RWPE2 (cell line): ENCODE measurements around the gene SULT2B1.
A peak's percentile ranks its signal among the peaks of the same experiment; 100 is the strongest.

Experiments used
- ATAC-seq: fragments of 200-7000 bp; cut with Tn5 transposase; 3 replicates; pipeline ENCODE4 v1.9.1; 2021; ENCODE audit warnings: low read depth
- DNase-seq: peaks from one replicate; pipeline ENCODE4 v3.0.0-alpha.2; 2020; ENCODE audit warnings: low spot score
- H3K27ac ChIP-seq: fragments of 450-650 bp; 2 replicates; pipeline ENCODE4 v1.5.1; 2017; ENCODE audit warnings: mild to moderate bottlenecking; ENCODE audit not compliant: poor library complexity, severe bottlenecking
- H3K27me3 ChIP-seq: fragments of 250-450 bp; sonication (Bioruptor Pico); 2 replicates; pipeline ENCODE4 v1.5.1; 2021; ENCODE audit warnings: mild to moderate bottlenecking, moderate library complexity; ENCODE audit not compliant: insufficient read depth, poor library complexity, severe bottlenecking
- H3K36me3 ChIP-seq: fragments of 250-450 bp; sonication (Bioruptor Pico); 2 replicates; pipeline ENCODE4 v1.5.1; 2020; ENCODE audit warnings: low read depth, mild to moderate bottlenecking, moderate library complexity
- H3K4me1 ChIP-seq: fragments of 250-450 bp; sonication (Bioruptor Pico); 2 replicates; pipeline ENCODE4 v1.5.1; 2021; ENCODE audit warnings: mild to moderate bottlenecking, moderate library complexity; ENCODE audit not compliant: insufficient read depth, poor library complexity, severe bottlenecking
- H3K4me3 ChIP-seq: fragments of 250-450 bp; sonication (Bioruptor Pico); 2 replicates; pipeline ENCODE4 v1.5.1; 2021; ENCODE audit warnings: mild to moderate bottlenecking, moderate library complexity; ENCODE audit not compliant: severe bottlenecking
- H3K9me3 ChIP-seq: fragments of 250-450 bp; sonication (Bioruptor Pico); 2 replicates; pipeline ENCODE4 v1.5.1; 2021; ENCODE audit warnings: mild to moderate bottlenecking, moderate library complexity; ENCODE audit not compliant: severe bottlenecking
- TF ChIP-seq, protein P1 (sequence below): fragments of 450-650 bp; IDR thresholded peaks from one replicate; pipeline ENCODE4 v1.5.1; 2017; ENCODE audit warnings: mild to moderate bottlenecking, moderate library complexity; ENCODE audit not compliant: poor library complexity, severe bottlenecking

The SULT2B1 gene

GRCh38 chr19:48588670-48589401 is 36.9 kb downstream of the SULT2B1 start:
- H3K9me3 ChIP-seq: no peaks in the 10 kb centered on the region
- no peaks in the 10 kb centered on the region for H3K36me3 ChIP-seq
- H3K4me3 ChIP-seq: no peak overlapping the region
- TF ChIP-seq, protein P1, sequence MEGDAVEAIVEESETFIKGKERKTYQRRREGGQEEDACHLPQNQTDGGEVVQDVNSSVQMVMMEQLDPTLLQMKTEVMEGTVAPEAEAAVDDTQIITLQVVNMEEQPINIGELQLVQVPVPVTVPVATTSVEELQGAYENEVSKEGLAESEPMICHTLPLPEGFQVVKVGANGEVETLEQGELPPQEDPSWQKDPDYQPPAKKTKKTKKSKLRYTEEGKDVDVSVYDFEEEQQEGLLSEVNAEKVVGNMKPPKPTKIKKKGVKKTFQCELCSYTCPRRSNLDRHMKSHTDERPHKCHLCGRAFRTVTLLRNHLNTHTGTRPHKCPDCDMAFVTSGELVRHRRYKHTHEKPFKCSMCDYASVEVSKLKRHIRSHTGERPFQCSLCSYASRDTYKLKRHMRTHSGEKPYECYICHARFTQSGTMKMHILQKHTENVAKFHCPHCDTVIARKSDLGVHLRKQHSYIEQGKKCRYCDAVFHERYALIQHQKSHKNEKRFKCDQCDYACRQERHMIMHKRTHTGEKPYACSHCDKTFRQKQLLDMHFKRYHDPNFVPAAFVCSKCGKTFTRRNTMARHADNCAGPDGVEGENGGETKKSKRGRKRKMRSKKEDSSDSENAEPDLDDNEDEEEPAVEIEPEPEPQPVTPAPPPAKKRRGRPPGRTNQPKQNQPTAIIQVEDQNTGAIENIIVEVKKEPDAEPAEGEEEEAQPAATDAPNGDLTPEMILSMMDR: peak; percentile 96
- H3K27me3 ChIP-seq: no peaks in the 10 kb centered on the region
- H3K4me1 ChIP-seq: peaks cover 9% of the 10 kb centered on the region
- peak overlapping the region; percentile 27 for H3K27ac ChIP-seq
- DNase-seq: peak; percentile 97
- ATAC-seq: peak; percentile 92

- H3K4me1 ChIP-seq: peaks cover 7% of the 10 kb centered on the region
- no peaks in the 10 kb centered on the region for H3K9me3 ChIP-seq
- no peak overlapping the region for H3K27ac ChIP-seq
- no peaks in the 10 kb centered on the region for H3K36me3 ChIP-seq
- ATAC-seq (peak; percentile 37; the same call in 2 of the 3 replicates), DNase-seq (no peak)
- H3K27me3 ChIP-seq: no peaks in the 10 kb centered on the region
- no peak overlapping the region for H3K4me3 ChIP-seq
- TF ChIP-seq, protein P1: peak; percentile 14
Observed at GRCh38 chr19:48591021-48591420, 39.0 kb downstream of the SULT2B1 start.

- H3K36me3 ChIP-seq: no peaks in the 10 kb centered on the region
- ATAC-seq (no peak), DNase-seq (no peak)
- H3K4me3 ChIP-seq: no peak overlapping the region
- H3K27ac ChIP-seq: no peak overlapping the region
- TF ChIP-seq, protein P1: no peak
- H3K9me3 ChIP-seq: no peaks in the 10 kb centered on the region
- no peaks in the 10 kb centered on the region for H3K4me1 ChIP-seq
- H3K27me3 ChIP-seq: no peaks in the 10 kb centered on the region
Observed at GRCh38 chr19:48595171-48595570, 43.2 kb downstream of the SULT2B1 start.

GRCh38 chr19:48595833-48596232 is 43.9 kb downstream of the SULT2B1 start:
- H3K36me3 ChIP-seq: no peaks in the 10 kb centered on the region
- no peaks in the 10 kb centered on the region for H3K27me3 ChIP-seq
- no peaks in the 10 kb centered on the region for H3K9me3 ChIP-seq
- H3K4me1 ChIP-seq: no peaks in the 10 kb centered on the region
- H3K4me3 ChIP-seq: no peak overlapping the region
- TF ChIP-seq, protein P1: no peak
- H3K27ac ChIP-seq: no peak overlapping the region
- no peak for ATAC-seq
- no peak for DNase-seq

DNA sequence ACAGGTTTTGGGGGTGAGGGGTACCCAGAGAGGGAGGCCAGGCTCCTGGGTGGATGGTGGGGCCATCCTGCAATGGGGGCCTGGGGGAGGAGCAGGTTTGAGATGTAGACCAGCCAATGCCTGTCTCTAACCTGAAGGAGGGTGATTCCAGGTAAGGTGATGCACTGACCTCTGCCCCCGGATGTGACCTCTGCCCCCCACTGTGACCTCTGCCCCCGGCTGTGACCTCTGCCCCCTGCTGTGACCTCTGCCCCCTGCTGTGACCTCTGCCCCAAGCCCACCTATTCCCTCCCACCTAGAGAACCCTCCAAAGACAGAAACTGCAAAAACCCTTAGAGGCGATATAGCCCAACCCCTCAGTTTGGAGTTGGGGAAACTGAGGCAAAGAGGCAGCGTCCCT is 44.3 kb downstream of the SULT2B1 start:
- Histone ChIP-seq H3K27ac (no peak overlapping the region), H3K27me3 (no peaks in the 10 kb centered on the region), H3K9me3 (no peaks in the 10 kb centered on the region), H3K4me1 (no peaks in the 10 kb centered on the region), H3K4me3 (no peak overlapping the region), H3K36me3 (no peaks in the 10 kb centered on the region)
- no peak for DNase-seq
- ATAC-seq: no peak
- TF ChIP-seq, protein P1: no peak
